Measurements from ENCODE around the gene TYW1B.
"Not testable (repeated sequence)": the region's sequence is repeated elsewhere in the genome, so short reads cannot be mapped to it uniquely, and the experiment has no call there.

TYW1B gene

DNA sequence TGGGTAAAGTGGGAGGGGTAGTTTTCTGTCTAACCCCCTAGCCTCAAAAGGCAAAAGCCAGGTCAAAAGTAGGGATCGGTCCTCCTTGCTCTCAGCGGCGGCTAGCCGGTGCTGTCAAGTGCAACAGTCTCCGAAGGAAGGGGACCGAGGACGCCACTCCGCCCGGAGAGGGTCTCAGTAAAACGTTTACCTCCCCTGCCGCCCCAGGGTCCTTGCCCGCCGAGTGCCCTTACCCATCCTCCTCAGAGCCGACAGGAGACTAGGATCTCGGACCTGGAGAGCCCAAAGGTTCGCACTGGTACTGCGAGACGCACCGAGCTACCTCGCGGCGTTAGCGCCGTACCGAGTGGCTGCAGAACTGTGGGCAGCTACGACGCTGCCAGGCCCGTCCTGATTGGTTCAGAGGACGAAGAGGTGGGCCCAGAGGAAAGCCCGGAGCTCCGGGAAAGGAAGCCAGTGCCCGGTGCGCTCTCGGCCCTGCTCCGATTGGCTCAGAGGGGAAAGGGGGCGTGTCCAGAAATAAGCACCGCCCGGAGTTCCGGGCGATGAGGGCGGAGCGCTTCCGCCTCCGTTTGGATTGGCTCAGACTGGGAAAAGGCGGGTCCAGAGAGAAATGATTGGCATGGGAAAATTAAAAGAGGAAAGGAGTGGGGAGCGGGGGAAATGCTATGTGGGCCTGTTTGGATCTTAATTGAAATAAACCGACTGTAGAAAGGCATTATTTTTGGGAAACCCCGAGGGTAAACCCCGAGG is at the start of gene TYW1B:
TSS of gene TYW1B (minus strand) at position 362 of the 753 bp plus-strand sequence. CDS start at position 237, 125 bp downstream.
- DNase-seq, result peak; percentile 96 to 97

- DNase-seq, result not testable (repeated sequence)
Observed at GRCh38 chr7:72867591-72867990, 39.6 kb upstream of the TYW1B start.

GRCh38 chr7:72858846-72859400 is 30.9 kb upstream of the TYW1B start:
- DNase-seq, result not testable (repeated sequence)

- DNase-seq, result not testable (repeated sequence)
Observed at GRCh38 chr7:72857925-72858324, 29.9 kb upstream of the TYW1B start.

- DNase-seq, result not testable (repeated sequence)
Observed at GRCh38 chr7:72855261-72855660, 27.3 kb upstream of the TYW1B start.

DNA sequence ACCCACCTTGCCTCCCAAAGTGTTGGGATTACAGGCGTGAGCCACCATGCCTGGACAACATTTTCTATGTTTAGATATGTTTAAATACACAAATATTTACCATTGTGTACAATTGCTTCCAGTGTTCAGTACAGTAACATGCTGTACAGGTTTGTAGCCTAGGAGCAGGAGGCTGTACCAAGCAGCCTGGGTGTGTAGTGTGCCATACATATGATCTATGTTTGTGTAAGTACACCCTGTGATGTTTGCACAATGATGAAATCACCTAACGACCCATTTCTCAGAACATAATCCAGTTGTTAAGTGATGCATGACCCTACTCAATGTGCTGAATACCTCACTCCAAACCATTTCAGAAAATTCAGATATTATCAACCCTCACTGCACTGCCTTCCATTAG is 24.9 kb upstream of the TYW1B start:
- DNase-seq, result not testable (repeated sequence)

- not testable (repeated sequence) for DNase-seq
Observed at GRCh38 chr7:72850746-72851145, 22.7 kb upstream of the TYW1B start.

DNA sequence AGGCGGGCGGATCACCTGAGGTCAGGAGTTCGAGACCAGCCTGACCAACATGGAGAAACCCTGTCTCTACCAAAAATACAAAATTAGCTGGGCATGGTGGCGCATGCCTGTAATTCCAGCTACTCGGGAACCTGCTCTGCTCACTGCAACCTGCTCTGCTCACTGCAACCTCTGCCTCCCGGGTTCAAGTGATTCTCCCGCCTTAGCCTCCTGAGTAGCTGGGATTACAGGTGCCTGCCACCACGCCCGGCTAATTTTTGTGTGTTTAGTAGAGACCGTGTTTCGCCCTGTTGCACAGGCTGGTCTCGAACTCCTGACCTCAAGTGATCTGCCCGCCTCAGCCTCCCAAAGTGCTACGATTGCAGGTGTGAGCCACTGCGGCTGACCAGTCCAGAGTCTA is 16.1 kb upstream of the TYW1B start:
- not testable (repeated sequence) for DNase-seq

DNA sequence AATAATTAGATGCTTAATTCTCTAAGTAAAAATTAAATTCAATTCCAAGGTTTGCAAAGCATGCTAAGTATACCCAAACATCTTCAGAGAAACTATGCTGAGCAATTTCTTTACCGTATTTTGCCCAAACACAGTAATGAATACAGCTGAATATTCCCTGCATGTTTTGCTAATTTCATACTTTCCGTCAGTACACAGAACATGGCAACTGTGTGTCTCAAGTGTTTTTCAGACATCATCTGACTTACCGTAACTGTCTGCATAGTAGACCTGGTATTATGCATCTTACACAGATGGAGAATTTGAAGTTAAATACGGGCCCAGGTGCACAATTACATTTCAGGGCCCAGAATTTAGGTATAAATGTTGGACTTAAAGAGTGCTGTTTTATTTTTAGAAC is 15.2 kb upstream of the TYW1B start:
- not testable (repeated sequence) for DNase-seq

DNA sequence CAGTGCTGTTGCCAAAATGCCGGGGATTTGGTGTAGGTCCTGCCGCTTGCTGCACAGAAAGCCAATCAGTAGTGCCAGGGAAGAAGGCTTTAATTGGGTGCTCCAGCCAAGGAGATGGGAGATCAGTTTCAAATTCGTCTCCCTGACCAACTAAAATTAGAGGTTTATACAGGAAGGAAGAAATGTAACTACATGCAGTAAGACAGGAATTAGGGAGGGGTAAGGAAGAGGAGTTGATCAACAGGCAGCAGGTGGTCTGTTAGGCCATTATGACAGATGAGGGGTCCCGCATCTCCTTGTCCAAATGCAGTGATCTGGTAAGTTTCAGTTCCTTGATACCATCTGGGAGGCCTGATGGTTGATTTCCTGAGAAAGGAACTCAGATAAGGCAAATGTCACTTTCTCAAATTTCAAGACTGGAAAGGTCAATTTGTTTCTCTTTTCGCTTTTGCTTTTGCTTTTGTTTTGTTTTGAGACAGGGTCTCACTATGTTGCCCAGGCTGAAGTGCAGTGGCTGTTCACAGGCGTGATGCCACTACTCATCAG is 13.0 kb upstream of the TYW1B start:
- not testable (repeated sequence) for DNase-seq

DNA sequence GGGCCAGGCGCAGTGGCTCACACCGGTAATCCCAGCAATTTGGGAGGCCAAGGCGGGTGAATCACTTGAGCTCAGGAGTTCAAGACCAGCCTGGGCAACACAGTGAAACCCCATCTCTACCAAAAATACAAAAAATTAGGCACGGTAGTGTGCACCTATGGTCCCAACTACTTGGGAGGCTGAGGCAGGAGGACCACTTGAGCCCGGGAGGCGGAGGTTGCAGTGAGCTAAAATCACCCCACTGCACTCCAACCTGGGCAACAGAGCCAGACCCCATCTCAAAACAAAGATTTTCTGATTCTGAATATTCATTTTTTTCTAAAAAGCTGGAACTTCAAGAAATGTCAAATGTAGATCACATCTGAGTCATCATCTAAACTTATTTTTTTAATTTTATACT is 10.3 kb upstream of the TYW1B start:
- DNase-seq, result not testable (repeated sequence)

GRCh38 chr7:72837291-72837690 is 9.3 kb upstream of the TYW1B start:
- DNase-seq, result not testable (repeated sequence)

DNA sequence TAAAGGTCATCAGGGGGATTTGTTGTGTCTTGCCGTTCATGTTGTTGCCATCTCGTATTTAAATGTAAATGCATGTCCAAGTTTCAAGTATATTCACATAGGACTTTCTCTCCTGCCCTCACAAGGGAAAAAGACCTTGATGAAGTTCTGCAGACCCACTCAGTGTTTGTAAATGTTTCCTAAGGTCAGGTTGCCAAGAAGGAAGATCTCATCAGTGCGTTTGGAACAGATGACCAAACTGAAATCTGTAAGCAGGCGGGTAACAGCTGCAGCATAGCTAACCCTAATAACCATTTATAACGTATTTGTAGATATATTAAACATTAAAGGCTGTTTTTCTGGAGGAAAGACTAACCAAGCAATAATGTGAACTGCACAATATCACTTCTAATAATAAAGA is 2.6 kb upstream of the TYW1B start:
- DNase-seq, result not testable (repeated sequence)

DNA sequence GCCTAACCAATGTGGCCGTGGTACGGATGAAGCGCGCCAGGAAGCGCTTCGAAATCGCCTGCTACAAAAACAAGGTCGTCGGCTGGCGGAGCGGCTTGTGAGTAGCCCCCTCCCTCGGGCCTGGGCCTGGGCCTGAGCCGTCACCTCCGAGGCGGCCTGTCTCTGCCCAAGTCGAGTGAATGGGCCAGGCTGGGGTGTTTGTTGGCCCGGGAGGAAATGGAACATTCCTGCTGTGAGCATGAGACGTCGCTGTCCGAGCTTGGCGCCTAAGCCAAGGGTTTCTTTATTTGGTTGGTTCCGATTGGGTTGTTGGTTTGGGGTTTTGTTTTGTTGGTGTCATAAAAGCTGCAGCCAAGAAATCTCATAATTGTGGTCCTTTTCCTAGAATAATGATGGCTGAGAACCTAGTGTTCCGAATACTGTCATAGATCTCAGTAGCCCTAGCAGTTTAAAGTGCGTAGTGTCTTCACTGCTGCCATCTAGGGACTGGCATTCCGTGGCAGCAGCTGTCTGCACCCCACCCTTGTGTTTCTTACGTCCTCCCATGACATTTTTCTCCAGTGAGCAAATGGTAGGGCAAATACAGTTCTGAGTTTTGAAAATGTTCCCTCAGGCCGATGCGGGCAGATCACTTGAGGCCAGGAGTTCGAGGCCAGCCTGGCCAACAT is 1.8 kb upstream of the TYW1B start:
- peak; percentile 38 for DNase-seq

GRCh38 chr7:72829291-72829686 is 1.3 kb upstream of the TYW1B start:
- DNase-seq, result peak; percentile 95 to 96

DNA sequence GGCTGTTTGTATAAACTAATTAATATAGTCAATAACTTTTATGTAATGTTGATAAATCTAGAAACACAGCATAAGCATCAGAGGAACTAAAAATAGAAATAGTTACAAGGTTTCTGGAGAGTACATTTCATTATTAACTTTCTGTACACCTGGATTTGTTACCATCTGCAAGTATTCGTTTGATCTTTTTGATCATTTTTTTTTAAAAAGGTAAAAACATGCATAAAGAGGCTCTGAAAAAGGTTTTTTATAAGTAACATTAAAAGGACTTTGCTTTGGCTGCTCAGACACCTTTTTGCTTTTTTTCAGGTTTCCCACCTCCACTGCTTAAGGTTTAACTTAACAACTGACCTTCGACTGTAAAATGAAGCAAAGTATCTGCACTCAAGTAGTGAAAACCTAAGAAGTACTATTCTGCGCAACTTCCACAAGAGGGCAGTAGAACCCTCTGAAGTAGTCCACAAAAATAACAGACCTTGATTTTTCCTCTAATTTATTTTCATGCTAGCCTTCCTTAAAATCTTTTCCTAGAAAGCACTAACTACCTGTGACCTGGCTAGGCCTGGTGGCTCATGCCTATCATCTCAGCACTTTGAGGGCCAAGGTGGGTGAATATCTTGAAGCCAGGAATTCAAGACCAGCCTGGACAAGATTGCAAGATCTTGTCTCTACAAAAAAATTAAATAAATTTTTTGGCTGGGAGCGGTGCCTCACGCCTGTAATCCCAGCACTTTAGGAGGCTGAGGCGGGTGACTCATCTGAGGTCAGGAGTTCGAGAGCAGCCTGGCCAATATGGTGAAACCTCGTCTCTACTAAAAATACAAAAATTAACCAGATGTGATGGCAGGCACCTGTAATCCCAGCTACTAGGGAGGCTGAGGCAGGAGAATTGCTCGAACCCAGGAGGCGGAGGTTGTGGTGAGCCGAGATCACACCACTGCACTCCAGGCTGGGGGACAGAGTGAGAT is 4.0 kb downstream of the TYW1B start:
- not testable (repeated sequence) for DNase-seq

DNA sequence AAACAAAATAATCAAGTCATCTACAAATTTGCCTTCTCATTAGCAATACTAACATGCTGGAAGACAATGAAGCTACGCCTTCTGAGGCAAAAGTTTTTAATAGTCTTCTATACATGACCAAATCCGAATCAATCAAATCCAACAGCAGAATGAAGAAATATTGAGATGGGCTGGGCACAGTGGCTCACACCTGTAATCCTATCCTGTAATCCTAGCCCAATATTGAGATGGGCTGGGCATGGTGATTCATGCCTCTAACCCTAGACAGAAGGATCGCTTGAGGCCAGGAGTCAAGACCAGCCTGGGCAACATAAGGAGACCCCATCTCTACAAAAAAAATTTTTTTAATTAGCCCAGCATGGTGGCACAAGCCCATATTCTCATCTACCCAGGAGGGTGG is 5.5 kb downstream of the TYW1B start:
- DNase-seq, result not testable (repeated sequence)

GRCh38 chr7:72818663-72819361 is 9.2 kb downstream of the TYW1B start:
- not testable (repeated sequence) for DNase-seq

GRCh38 chr7:72817661-72818060 is 10.3 kb downstream of the TYW1B start:
- DNase-seq, result not testable (repeated sequence)

- not testable (repeated sequence) for DNase-seq
Observed at GRCh38 chr7:72816370-72817157, 11.4 kb downstream of the TYW1B start.

DNA sequence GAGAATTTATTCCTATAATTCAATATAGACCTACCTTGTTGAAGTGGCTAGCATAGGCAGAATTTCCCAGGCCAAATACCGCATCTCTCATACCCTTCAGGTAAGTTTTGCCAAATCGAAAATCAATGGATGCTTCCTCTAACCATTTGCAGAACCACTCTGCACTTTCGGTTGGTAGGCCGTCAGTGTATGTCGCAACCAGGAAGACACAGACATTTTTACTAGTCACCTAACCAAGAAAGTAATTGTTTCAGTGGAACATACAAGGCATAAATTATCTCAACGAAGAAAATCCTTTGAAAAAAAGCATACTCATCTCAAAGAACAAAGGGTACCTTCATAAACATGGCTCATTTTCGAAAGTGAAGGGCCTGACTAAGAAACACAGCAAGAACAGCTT is 17.6 kb downstream of the TYW1B start:
- not testable (repeated sequence) for DNase-seq
